C4-2B (cell line): Measurements from ENCODE around the gene FOXJ1.

ENCODE experiments used
- CTCF ChIP-seq: fragments of 450-650 bp; conservative IDR thresholded peaks from 2 replicates; pipeline ENCODE4 v1.5.1; 2017; ENCODE audit warnings: mild to moderate bottlenecking
- ZFX ChIP-seq: fragments of 450-650 bp; IDR thresholded peaks from 2 replicates; pipeline ENCODE4 v1.6.1; 2017

GRCh38 chr17:76170114-76170513 is 29.1 kb upstream of the FOXJ1 start:
- TF ChIP-seq CTCF (no peak), ZFX (no peak)
